ENCODE results near the gene MPPE1. TPM values are rescaled to one million over a fixed set of nuclear protein-coding genes. Genes with fewer than 3 reads are reported as not detected.
A peak's percentile ranks its signal among the peaks of the same experiment; 100 is the strongest.

The MPPE1 gene
- total and polyA plus RNA-seq, 10 of the 15 experiments (the other 5 are each of a cell fraction or from before 2014, with no cell fraction given) = 13.8 to 34.5 (median 27.6) TPM

DNA sequence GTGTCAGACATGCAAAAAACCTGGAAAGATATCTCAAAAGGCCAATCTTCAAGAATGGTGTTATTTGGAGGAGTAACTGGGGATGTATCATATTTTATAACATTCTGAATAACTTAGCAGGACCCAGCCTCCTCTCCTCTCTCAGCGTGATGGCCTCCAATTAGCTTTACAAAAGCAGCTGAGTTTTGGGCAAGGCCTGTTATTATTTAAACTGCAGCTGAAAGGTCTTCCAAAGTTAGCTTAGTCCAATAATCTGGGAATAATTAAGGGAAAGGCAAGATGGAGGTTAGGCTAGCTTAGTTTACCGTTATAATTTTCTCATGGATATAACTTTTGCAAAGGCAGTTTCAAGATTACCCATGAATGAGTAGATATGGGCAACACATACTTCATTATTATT lies 32.8 kb upstream of the MPPE1 start (continued):
- TF ChIP-seq ZBED1 (IDR thresholded peaks at IDR 0.05; ENCODE audit: borderline replicate concordance) = no peak
- no peak for TF ChIP-seq CHD1 (IDR thresholded peaks at IDR 0.05; ENCODE audit: low read depth, low read length)
- no peak for TF ChIP-seq FOS (IDR thresholded peaks at IDR 0.05; ENCODE audit: borderline replicate concordance, extremely low read depth, insufficient read length)
- TF ChIP-seq PML (IDR thresholded peaks at IDR 0.05; ENCODE audit: low read length) = no peak

DNA sequence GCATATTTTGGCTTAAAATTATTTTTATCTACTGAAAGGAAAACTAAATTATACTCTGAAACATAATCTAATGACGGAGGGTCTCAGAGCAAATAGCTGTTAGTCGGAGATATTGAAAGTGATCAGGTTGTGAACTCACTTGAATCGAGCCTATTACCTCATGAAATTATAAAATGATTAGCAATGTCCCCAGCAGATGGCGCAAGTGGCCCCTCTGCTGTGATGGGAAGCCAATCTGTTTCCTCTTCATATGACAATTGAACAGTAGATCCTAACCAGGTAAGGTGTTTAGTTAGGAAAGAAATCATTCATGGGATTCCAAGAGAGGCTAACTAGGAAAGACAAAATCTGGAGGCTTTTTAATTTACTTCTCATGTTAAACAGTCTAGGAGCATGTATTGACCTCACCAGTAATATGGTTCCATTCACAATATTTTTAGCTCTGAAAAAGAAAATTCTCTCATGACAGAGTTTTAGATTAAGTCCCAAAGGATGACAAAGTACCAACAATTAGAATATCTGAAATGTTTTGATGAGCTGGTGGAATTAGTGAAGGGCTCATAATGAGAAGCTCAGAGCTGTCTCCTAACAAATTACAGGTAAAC lies 29.9 kb upstream of the MPPE1 start:
- FAIRE-seq (peak; percentile 94), DNase-seq (ENCODE audit: low read depth, low spot score) (peak; percentile 23), ATAC-seq (peak; percentile 84)
- H3K27ac ChIP-seq (ENCODE audit: control insufficient read depth, insufficient read depth) = no peak overlapping the region
- H4K20me1 ChIP-seq (ENCODE audit: control insufficient read depth, insufficient read depth) = no peaks in the 10 kb centered on the region
- H3K79me2 ChIP-seq (ENCODE audit: control insufficient read depth, insufficient read depth, low read length) = no peaks in the 10 kb centered on the region
- H3K4me1 ChIP-seq (ENCODE audit: control insufficient read depth, insufficient read depth, low read length) = no peaks in the 10 kb centered on the region
- 1% methylated on average over 4 of the region's 4 CpGs for WGBS (ENCODE audit: insufficient coverage, insufficient replicate concordance, low lambda C conversion rate, missing lambda C conversion rate)
- intact Hi-C loops (cut with micrococcal nuclease; ENCODE audit: unreplicated experiment) (loop anchor here (1.0 to 5.0 kb wide), 3 partner anchors 57 to 206 kb away; no protein-coding TSS in a partner anchor), in situ Hi-C loops (cut with MboI) (loop anchor here (5.0 kb wide), 1 partner anchor 99 kb away; no protein-coding TSS in a partner anchor)
- POLR2A ChIA-PET = no interaction called here
- BruUV-seq (replicated peaks) = no TSS peak
- CTCF ChIA-PET = interaction anchor here (0.7 to 7.4 kb wide), 33 partner anchors 9 to 300 kb away, joined by 3 to 122 read pairs (median 5); no protein-coding TSS in a partner anchor
- RAD21 ChIA-PET (ENCODE audit: unreplicated experiment) = interaction anchor here (0.7 to 4.1 kb wide), 12 partner anchors 9 to 282 kb away, joined by 3 to 40 read pairs (median 4); no protein-coding TSS in a partner anchor
- no peaks in the 10 kb centered on the region for H3K27me3 ChIP-seq (replicated peaks in 1 of 2; ENCODE audit: control insufficient read depth in 2 of 2, insufficient read depth in 2 of 2, low read length in 1 of 2)
- H2AFZ ChIP-seq (ENCODE audit: control insufficient read depth, low read depth, low read length) = no peak overlapping the region
- no peak overlapping the region for H3K4me2 ChIP-seq (ENCODE audit: control insufficient read depth, insufficient read depth)
- no peaks in the 10 kb centered on the region for H3K36me3 ChIP-seq (ENCODE audit: control insufficient read depth in 2 of 2, insufficient read depth in 2 of 2, low read length in 1 of 2)
- H3K4me3 ChIP-seq = no peak overlapping the region
- no peaks in the 10 kb centered on the region for H3K9me3 ChIP-seq (replicated peaks; ENCODE audit: control insufficient read depth, insufficient read depth, low read length)
- no peak overlapping the region for H3K9ac ChIP-seq (ENCODE audit: control insufficient read depth, insufficient read depth, low read length)
- SMC1A ChIA-PET (ENCODE audit: uncharacterized antibody, unreplicated experiment) = interaction anchor here (0.6 to 4.5 kb wide), 19 partner anchors 9 to 344 kb away, joined by 3 to 46 read pairs (median 4); no protein-coding TSS in a partner anchor
- peak; percentile 93 for TF ChIP-seq SMC3 (IDR thresholded peaks at IDR 0.05; ENCODE audit: borderline replicate concordance, low read length)
- TF ChIP-seq CHD2 (IDR thresholded peaks at IDR 0.05; ENCODE audit: borderline replicate concordance, low read depth, low read length) = no peak
- no peak for TF ChIP-seq ZZZ3 (IDR thresholded peaks at IDR 0.05; ENCODE audit: control insufficient read depth, insufficient read length, low read depth)
- TF ChIP-seq ZNF217 (IDR thresholded peaks at IDR 0.05) = no peak
- TF ChIP-seq LARP7 (IDR thresholded peaks at IDR 0.05) = no peak
- no peak for TF ChIP-seq HDGF (IDR thresholded peaks at IDR 0.05)
- TF ChIP-seq ZNF622 (IDR thresholded peaks at IDR 0.05) = no peak
- TF ChIP-seq BMI1 (IDR thresholded peaks at IDR 0.05; ENCODE audit: borderline replicate concordance) = no peak
- peak; percentile 26; the same call in 1 of the 2 replicates for TF ChIP-seq YY1 (IDR thresholded peaks at IDR 0.05; ENCODE audit: low read depth, low read length)
- no peak for TF ChIP-seq MTA2 (IDR thresholded peaks at IDR 0.05; ENCODE audit: low read depth)
- no peak for TF ChIP-seq IRF4 (IDR thresholded peaks at IDR 0.05; ENCODE audit: low read depth, low read length)
- TF ChIP-seq, protein P1, sequence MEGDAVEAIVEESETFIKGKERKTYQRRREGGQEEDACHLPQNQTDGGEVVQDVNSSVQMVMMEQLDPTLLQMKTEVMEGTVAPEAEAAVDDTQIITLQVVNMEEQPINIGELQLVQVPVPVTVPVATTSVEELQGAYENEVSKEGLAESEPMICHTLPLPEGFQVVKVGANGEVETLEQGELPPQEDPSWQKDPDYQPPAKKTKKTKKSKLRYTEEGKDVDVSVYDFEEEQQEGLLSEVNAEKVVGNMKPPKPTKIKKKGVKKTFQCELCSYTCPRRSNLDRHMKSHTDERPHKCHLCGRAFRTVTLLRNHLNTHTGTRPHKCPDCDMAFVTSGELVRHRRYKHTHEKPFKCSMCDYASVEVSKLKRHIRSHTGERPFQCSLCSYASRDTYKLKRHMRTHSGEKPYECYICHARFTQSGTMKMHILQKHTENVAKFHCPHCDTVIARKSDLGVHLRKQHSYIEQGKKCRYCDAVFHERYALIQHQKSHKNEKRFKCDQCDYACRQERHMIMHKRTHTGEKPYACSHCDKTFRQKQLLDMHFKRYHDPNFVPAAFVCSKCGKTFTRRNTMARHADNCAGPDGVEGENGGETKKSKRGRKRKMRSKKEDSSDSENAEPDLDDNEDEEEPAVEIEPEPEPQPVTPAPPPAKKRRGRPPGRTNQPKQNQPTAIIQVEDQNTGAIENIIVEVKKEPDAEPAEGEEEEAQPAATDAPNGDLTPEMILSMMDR (IDR thresholded peaks at IDR 0.05 in 2 of 3, conservative IDR thresholded peaks at IDR 0.05 in 1 of 3; ENCODE audit: control insufficient read depth in 2 of 3, extremely low read depth in 1 of 3, insufficient read depth in 1 of 3, low read depth in 3 of 3, low read length in 3 of 3) = peak; percentile 67 to 83 (median 69)
- TF ChIP-seq, protein P2, sequence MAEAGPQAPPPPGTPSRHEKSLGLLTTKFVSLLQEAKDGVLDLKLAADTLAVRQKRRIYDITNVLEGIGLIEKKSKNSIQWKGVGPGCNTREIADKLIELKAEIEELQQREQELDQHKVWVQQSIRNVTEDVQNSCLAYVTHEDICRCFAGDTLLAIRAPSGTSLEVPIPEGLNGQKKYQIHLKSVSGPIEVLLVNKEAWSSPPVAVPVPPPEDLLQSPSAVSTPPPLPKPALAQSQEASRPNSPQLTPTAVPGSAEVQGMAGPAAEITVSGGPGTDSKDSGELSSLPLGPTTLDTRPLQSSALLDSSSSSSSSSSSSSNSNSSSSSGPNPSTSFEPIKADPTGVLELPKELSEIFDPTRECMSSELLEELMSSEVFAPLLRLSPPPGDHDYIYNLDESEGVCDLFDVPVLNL (IDR thresholded peaks at IDR 0.05; ENCODE audit: low read depth, low read length) = no peak
- no peak for TF ChIP-seq IKZF2 (IDR thresholded peaks at IDR 0.05)
- peak; percentile 85 for TF ChIP-seq RAD21 (IDR thresholded peaks at IDR 0.05; ENCODE audit: insufficient read depth, low read depth, low read length)
- no peak for TF ChIP-seq NFXL1 (IDR thresholded peaks at IDR 0.05; ENCODE audit: borderline replicate concordance)
- TF ChIP-seq CEBPB (IDR thresholded peaks at IDR 0.05; ENCODE audit: borderline replicate concordance in 1 of 2, low read depth in 2 of 2, low read length in 2 of 2) = no peak
- TF ChIP-seq BRCA1 (IDR thresholded peaks at IDR 0.05; ENCODE audit: low read depth, low read length) = no peak
- TF ChIP-seq RCOR1 (conservative IDR thresholded peaks at IDR 0.05; ENCODE audit: low read depth, low read length) = no peak

Data from GM12878 (cell line).